ENCODE data around the gene SRGAP1.
A peak's percentile ranks its signal among the peaks of the same experiment; 100 is the strongest.
"Not testable (repeated sequence)": the region's sequence is repeated elsewhere in the genome, so short reads cannot be mapped to it uniquely, and the experiment has no call there.

The SRGAP1 gene

DNA sequence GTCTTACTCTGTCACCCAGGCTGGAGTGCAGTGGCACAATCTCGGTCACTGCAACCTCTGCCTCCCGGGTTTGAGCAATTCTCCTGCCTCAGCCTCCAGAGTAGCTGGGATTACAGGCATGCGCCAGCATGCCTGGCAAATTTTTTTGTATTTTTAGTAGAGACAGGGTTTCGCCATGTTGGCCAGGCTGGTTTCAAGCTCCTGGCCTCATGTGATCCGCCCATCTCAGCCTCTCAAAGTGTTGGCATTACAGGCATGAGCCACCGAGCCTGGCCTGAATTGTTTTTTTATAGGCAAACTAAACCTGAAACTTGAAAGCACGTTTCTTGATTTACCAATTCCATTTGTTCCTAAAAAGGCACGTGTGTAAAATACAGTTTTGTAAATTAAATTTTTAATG, 173.6 kb downstream of the SRGAP1 start:
- not testable (repeated sequence) for DNase-seq

DNA sequence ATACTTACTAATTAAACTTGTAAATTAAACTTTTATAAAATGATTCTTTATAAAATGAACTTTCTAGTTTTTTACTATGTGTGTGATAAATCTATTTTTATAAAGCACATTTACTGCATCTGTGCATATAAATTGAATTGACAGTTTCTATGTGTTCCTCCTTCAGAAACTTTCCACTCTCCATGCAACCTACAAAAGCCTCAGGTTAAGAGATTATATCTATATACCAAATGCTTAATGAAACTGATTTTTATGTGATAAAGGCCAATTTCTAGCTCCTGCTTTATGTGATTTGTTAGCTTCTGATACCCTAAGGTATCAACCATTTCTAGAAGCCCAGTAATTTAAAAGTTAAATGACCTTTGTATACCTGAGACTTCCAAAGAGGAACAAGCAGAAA, 174.0 kb downstream of the SRGAP1 start:
- no peak for DNase-seq

DNA sequence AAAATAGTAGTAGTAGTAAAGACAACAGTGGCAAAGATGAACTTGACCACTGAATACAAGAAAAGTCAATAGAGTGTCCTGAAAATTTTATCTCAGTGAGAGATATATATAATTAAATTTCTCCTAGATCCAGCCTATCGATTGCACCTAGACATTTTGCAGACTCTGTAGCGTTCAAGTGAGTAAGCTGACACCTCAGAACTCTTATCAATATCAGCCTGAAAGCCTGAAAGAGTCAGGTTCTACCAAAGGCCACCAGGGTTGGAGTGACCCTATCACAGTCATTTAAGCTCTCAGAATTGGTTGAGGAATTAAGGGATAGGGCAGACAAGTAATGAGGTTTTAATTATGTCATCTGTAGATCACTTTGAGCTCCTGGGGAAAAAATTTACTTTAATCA, 174.6 kb downstream of the SRGAP1 start:
- no peak for DNase-seq

DNA sequence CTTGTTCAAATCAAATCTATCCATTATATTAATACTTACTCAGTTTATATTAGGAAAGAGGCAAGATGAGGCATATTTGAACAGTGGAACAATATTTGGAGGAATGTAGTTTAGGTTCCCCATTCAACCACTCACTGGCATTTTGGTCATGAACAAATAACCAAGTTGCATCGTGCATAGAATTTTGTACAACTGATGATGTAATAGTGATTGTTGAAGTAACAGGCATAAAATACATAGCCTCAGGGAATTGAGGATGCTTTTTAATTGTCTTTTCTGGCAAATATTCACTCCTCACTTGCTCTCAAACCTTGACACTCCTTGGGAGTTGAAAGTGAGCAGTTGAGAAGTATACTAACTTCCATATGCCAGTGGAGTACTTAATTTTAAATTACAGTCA, 175.2 kb downstream of the SRGAP1 start:
- no peak for DNase-seq

DNA sequence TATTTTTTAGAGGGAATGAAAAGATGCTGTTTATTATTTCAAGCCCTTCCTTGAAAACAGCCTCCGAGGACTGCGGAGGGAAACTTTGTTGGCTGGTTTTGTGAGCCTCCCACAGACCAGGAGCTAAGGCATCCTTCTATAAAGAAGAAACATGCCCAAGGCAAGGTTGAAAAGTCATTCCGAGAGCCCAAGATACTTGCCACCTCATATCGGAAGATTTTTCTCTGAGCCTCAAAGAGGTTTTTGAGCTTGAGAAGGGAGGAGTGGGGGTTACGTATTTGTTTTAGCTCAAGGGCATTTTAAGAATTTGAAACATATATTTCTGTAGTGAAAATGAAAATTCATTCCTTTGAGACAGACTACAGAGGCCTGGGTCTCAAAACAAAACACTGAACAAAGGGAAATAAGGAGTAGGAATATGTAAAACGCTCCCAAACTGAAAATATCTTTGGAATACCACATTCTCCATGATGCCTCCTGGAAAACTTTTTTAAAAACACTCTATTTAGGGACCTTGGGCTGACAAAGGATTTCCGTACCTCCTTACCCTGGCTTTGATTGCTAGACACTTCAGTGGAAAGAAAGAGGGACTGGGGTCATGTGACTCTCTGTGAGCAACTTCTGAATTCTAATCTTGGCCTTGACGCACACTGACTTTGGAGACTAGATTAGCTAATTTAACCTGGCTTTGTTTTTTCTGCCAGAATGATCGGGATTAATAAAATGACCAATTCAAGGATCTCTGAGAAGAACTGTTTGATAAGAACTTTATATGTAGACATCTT, 180.9 kb downstream of the SRGAP1 start:
- no peak for DNase-seq

DNA sequence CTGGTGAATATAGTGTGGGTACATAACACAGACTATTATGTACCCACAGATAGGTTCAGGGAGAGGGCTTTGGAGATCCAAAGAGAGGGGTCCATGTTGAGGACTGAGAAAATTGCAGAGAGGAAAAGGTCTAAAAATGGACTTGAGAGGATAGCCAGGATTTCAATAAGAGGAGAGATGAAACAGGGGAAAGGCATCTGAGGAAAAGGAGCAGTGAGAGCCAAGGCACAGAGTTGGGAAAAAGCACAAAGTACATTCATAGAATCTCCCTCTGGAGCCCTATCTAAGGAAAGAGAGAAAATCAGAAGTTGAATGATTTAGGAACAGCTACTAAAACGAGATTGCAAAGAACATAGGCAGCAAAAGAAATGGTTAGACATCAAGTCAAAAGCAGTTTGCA, 182.8 kb downstream of the SRGAP1 start:
- no peak for DNase-seq

DNA sequence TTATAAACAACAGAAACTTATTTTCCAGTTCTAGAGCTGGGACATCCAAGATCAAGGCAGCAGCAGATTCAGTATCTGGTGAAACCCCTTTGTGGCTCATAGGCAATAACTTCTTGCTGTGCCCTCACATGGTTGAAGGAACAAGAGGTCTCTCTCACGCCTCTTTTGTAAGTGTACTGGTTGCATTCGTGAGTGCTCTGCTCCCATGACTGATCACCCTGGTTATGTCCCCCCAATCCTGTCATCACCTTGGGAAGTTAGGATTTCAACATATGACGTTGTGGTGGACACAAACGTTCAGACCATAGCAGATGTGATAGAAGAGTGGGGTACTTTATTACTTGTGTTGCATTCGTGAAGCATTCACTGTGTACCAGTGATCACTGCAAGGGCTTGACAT, 184.0 kb downstream of the SRGAP1 start:
- DNase-seq = no peak

DNA sequence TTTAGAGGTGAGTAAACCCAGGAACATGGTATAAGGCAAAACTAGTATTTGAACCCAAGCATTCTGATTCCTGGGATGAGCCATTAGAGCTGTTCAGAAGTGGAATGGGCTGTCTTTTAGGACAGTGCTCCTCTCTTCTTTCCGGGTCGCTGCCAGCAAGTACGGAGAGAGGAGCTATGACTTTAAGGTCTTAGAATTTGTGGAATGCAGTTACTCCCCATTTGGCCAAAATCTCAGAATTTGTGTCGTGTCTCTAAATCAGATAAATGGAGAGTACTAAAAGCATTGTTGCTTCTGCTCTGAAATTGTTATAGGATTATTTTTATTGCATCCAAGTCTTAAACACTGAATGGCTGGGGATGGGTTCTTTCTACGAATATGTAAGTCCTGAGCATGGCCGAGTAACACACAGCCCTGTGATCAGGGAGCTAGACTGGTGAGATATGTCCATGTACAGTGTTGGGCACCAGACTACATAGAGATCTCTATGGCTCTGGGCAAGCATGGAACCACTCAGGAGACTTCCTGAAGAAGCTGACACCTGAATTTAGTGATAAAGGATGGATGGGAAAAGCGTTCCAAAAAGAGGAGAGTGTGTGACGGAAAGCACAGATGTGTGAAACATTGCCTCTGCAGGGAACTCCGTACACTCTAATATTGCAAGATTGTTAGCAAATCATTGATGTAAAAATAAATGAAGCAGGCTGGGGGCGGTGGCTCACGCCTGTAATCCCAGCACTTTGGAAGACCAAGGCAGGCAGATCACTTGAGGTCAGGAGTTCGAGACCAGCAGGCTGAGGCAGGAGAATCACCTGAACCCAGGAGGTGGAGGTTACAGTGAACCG, 184.7 kb downstream of the SRGAP1 start:
- no peak for DNase-seq

DNA sequence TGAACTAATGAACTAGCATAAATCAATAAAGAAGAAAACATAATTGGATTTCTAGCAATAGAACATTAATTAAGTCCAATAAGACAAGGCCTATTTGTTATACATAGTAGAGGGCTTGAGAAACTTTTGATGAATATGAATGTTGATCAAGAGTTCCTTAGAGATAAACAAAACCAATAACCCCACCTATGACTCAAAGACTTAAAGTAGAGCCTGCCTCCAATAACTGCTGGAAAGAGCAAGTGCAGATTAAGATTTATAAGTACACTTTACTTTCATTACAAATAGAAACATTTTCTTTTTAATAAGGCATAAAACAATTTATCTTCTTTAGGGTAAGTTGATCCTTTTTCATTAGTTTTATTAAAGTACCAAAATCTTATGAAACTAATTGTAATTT, 185.7 kb downstream of the SRGAP1 start:
- DNase-seq = no peak

DNA sequence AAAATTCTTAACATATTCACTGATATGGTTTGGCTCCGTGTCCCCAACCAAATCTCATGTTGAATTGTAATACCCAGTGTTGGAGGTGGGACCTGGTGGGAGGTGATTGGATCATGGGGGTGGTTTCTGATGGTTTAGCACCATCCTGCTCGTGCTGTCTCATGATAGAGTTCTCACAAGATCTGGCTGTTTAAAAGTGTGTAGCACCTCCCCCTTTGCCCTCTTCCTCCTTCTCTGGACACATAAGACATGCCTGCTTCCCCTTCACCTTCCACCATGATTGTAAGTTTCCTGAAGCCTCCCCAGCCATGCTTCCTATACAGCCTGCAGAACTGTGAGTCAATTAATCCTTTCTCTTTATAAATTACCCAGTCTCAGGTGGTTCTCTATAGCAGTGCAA, 189.6 kb downstream of the SRGAP1 start:
- not testable (repeated sequence) for DNase-seq

DNA sequence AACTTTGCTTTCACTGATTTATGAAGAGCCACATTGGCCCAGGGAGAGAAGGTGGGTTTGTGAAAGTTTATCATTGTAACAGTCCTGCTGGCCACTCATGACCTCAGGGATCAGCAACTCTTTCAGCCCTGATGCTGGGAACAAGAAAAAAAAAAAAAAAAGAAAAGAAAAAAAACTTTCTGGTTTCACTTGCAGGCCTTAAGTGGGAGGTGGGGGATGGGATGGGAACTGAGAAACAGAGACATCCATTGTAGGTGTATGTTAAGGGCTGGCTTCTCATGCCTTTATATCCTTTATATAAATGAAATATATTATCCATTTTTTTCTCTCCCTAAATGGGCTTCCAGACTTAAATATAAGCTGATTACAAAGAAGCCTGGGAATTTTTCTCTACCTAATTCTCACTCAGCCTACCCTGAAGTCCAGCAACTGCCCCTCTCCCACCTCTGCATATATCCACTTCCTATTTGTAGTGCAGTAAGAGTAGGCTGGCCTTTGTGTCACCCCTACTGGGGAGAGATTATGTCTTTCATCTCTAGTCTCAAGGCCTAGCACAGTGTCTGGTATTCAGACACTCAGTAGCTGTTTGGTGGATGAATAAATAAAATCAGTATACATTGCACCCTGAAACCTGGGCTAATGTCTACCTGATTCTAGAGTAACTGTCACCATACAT, 190.5 kb downstream of the SRGAP1 start:
- DNase-seq = no peak

DNA sequence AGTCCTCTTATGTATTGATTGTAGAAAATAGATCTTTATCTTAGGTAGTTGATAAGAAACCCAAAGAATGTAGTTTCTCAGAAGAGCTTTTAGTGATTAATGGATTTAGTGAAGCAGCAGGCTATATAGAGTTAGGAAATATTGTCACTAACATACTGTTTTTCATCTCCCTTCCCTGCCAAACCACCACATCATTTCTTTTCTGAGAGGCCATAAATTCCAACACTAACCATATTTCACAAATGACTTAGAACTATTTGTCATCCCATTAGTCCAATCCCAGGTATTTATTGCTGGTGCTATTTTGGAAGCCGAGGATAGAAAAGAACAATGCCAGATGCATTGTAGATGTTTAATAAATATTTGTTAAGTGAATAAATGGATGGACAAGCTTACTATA, 191.9 kb downstream of the SRGAP1 start:
- no peak for DNase-seq

DNA sequence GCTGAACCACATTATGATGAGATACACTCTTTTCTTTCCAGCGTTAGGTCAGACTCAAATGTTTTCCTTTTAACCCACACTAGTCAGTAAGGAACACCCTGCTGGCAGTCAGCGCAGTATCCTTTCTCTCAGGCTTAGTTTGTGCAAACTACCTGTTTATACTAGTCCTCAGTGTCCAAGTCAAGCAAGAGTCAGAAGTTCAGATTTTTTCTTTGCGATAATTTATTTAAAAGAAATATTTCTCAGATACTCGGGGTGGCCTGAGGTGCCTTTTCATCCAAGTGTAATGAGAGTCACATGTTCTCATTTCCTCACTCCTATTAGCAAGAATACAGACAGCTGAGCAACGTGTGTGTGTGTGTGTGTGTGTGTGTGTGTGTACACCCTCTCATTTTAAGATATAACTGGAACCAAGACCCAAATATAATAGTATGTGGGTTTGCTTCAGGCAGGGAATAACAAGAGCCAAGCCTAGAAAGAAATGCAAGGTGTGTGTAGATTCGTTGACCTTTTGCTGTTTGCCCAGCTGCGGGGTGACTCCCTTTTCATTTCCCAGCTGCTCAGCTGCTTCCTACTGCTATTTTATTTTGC, 194.9 kb downstream of the SRGAP1 start:
- DNase-seq = no peak

DNA sequence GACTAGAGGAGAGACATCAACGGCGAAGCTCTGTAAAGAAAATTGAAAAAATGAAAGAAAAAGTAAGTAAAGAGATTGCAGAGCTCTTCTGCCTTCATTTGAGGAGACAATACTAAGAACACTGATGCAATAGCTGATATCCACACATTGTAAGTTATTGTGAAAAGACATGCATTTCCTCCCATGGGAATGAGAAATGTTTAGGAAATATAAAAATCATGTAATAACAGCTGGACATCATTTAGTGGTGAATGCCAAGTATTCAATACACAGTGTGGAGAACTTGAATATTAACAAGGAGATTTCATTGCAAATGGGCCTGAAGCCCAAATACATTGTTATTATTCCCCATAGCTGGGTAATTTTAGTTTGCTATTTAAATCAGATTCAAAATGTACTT, 198.4 kb downstream of the SRGAP1 start:
- no peak for DNase-seq

DNA sequence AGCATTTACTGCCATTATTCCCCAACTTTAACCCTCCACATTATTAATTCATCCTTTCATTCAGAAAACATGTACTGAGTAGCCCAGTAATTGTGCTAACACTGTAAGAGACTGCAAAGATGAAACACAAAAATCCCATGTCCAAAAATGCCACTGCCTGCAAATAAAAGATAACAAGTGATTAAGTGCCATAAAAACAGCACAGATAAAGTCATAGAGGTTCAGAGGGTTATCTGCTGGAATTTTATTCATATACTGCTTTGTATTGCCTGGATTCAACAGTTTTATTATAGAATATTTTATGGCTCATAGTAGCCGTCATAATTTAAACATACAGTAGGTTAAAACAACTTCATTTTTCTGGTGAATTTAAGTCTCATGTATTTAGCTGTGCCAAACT, 199.7 kb downstream of the SRGAP1 start:
- DNase-seq = no peak

DNA sequence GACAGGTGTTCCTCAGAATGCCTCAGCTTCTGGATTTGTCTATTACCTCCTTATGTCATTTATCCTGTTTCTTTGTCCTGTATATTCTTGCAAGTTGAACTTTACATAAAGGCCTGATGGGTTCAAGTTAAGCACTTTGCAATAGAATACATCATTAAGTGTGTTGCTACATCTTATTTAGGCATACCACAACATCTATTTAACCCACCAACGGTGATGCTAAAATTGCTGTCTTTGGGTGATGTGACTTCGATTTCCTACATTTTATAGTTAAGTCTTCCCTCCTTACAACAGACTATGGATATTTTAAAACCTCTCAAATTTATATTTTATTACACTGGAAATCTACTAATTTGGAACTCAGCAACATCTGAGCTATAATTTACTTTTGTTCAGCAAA, 206.6 kb downstream of the SRGAP1 start:
- no peak for DNase-seq

DNA sequence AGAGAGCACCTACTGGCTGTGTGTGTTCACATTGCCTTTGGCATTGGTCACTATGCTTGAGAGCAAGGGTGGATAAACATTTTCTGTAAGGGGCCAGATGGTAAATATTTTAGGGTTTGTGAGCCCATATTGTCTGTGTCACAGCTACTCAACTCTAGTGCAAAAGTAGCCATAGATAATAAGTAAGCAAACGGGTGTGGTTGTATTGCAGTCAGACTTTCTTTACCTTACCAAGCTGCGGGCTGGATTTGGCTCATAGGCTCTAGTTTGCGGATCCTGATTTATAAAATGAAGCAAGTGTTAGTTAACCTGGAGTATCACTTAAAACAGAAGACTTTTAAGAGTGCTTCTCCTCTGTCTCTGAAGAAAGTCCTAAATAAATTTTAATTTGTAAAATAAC, 208.6 kb downstream of the SRGAP1 start:
- DNase-seq = no peak

DNA sequence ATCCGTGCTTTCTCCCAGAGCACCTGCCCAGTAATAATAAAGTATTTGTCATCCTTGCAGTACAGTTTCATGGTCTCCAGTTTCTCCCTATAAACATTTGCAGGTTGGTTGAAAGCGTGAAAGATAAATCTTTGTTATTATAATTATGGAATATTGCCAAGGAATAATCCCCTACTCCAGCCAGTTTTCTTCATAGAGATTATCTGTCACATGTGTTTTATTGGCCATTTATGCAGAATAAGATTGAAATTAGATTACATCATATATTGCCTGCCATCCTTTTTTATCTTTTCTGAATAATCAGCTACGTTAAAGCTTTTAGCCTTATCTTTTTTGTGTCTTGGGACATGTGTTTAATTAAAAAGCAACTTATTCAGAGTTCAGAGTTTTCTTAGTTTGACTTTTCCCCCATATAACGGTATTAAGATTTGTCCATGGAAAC, 209.6 kb downstream of the SRGAP1 start:
- DNase-seq = no peak

DNA sequence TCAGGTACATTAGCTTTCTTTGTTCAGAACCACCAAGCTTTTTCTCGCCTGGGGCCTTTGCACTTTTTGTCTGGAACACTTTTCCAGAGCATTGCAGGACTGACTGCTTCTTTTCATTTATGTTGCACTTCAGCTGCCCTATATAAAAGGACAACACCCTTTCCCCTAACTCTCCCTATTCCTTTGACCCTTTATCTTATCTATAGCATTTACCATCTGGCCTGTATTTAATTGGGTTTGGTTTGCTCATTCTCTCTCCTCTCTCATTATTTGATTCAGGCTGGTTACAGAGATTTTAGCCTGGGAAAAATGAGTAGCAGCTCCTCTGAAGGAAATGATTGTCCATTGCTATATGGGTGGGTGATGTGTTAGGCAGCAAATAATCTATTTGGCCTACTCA, 212.2 kb downstream of the SRGAP1 start:
- peak; percentile 14 for DNase-seq

DNA sequence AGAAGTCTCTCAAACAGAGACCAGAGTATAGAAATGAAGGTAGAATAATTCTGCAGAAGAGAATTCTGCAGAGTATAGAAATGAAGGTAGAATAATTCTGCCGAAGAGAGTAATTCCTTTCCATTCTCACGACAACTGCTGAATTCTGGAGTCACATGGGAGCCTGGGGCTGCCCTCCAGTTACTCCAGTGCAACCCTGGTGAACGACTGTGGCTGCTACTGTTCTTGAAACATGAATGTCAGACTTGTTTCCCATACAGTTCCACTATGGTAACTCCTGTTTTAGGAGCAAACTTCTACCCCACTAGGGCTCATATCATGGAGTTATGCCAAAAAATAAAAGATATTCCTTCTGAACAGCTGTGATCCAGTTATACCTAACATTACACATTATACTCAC, 213.2 kb downstream of the SRGAP1 start:
- DNase-seq = no peak

DNA sequence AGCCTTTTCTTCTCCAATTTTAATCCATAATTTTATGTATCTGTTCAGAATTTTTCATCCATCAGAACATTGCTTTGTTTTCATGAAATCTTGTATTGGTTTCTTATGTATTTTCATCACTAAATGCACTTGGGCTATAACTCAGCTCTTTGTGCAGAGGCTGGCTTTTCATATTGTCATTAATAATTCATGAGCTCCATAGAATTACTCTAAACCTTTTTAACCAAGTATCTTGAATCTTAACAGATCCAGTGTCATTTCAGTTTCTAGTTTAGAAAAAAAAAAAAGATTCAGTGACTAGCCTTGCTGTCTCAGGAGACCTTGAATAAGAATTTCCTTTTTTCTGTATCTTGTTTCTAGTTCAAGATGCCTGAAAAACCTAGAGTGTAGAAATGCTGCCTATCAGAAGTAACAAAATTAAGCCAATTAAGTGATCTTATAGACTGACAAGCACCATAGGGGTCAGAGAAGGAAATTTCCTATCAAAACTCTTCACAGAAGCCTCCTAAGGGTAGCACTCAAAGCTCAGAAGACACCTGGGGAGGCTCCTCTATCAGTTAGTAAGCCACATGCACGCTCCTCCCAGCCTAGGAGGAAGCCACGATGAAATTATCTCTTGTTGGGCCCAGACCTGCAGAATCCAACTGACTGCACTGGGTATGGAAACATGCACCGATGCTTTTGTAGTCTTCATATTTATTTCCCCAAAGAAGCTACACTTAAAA, 214.2 kb downstream of the SRGAP1 start:
- DNase-seq = no peak

DNA sequence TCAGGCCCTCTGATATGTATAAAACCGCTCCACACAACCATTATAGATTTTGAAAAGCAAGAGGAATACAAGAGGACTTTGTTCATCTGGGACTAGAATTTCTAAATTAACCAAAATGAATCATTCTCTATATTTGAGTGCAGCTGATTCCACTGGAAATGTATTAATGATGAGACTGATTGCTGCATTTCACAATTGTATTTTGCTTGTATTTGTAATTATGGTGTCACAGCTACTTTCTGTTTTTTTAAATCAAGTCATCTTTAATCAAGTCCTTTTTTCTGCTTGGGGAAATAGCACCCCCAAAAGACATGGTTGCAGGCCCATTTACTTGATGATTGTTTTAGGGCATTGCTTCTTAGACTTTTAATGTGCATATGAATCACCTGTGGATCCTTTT, 215.2 kb downstream of the SRGAP1 start:
- no peak for DNase-seq

Data from NCI-H82 (cell line).